ENCODE data around the gene SNX19.

The SNX19 gene

DNA sequence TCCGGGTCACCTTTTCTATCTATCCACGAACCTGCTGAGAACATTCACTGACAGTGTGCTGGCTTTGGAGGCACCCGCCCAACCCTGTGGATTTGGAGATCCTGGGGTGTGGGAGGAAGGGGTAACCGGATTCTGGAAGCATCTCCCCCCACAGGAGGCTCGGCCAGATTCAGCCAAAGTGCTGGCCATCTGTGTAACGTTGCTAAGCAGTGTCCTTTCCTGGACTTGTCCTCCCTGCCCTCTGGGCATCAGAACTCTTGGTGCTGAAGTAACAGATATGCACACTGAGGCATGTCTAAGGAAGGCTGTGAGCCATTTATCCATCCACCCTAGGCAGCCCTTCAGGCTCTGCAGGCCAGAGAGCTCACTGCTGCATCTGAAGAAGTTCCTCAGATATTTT, 85.7 kb downstream of the SNX19 start:
- no peak for TF ChIP-seq ZNF274 (IDR thresholded peaks at IDR 0.05; ENCODE audit: low read depth, low read length)
- H3K4me3 ChIP-seq (ENCODE audit: low read length), result no peak overlapping the region

DNA sequence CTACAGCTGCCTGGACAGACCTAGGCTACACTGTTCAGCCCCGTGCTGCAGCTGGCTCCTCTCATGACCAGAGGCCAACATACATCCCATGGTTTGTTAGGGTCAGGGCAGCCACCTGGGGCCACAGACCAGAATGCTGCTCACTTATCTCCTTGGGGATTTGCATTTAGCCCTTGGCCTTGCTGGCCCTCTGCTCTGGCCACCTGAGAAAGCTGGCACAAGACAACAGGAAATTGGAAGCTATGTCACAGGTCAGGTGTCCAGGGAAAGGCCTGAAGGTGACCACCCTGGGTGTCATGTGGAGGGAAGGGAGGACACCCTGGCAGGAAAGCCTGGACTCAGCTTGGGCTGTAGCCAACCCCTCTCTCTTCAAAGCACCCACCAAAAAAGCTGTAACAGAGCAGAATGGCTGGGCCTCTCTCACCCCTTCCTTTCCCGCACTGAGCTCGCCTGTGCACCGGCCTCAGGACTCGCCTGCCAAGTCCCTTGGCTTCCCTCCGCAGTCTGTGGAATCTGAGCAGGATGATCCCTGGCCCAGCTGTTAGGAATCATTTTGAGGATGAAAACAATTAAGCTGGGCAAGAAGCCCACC, 86.3 kb downstream of the SNX19 start:
- no peak for TF ChIP-seq ZNF274 (IDR thresholded peaks at IDR 0.05; ENCODE audit: low read depth, low read length)
- H3K4me3 ChIP-seq (ENCODE audit: low read length), result no peak overlapping the region

DNA sequence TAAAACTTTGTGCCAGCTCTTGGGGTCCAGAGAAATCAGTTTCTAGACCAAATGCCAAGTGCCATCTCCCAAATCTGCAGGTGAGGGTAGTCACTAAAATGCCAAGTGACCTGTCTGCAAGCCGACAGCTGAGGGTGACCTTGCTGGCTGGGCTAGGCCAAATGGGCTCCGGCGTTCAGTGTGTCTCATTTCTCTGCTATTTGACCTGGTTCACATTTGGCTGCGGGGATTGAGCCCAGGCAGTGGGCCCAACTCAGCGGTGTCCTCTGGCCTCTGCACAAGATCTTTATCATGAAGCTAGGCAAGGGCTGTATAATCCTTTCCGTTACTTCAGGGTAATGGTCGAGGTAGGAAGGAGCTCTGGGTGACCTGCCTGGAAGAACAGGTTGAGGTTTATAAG, 87.5 kb downstream of the SNX19 start:
- no peak overlapping the region for H3K4me3 ChIP-seq (ENCODE audit: low read length)
- no peak for TF ChIP-seq ZNF274 (IDR thresholded peaks at IDR 0.05; ENCODE audit: low read depth, low read length)

DNA sequence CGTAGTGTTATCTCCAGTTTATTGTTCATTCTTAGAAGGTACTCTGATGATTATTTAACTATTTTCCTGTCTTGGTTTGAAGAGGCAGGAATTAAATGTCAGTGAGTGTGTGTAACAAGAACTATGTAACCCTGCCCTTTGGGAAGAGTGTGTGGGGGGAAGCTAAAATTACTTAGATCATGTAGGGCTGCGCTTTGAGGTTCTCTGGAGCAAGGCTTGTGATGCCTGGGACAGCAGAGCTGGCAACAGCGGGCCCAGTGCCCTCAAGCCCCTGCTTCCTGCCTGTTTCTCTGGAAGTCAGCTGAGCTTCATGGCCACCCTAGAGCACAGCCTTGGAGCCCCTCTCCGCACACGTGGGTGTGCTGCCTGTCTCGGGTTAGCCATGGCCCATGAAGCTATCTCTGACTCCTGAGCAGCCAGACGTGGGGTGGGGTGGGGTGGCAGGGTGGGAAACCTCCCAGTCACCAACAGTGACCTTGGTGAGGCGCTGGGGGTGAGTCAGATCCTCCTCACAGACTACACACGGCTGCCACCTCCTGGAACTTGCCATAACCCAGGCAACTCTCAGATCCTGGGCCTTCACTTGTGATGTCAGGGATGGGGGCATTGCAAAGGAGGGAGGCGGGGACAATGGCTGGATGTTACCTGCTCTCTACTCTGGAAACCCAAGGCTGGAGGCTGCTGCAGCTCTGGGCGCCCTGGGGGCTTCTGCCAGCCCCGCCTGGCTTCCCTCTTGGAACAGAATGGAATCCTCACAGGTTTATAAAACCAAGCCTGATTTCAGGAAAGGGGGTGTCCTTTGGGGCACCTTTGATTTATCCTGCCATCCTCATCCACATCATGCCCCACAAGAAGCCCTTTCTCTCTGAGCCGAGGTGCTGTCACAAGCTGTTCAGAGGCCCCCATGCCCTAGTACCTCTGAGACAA, 88.6 kb downstream of the SNX19 start:
- H3K4me3 ChIP-seq (ENCODE audit: low read length), result no peak overlapping the region
- no peak for TF ChIP-seq ZNF274 (IDR thresholded peaks at IDR 0.05; ENCODE audit: low read depth, low read length)

DNA sequence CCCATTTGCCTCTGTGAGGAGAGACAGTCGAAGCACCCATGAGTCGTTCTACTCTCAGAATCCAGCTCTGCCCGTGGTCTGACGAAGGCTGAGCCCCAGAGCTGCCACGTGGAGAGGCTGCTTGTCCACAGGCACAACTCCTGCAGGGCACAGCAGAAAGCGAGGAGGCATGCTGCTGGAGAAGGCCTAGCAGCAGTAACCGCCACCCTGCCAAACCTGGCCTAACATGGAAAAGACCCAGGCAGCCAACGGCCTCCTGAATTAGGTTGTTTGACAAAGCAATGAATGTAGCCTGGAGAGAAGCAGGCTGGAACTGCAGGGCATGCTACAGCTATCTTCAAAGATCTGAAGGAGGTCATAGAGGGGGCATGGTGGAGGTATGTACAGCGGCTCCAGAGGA, 89.7 kb downstream of the SNX19 start:
- no peak overlapping the region for H3K4me3 ChIP-seq (ENCODE audit: low read length)
- no peak for TF ChIP-seq ZNF274 (IDR thresholded peaks at IDR 0.05; ENCODE audit: low read depth, low read length)

DNA sequence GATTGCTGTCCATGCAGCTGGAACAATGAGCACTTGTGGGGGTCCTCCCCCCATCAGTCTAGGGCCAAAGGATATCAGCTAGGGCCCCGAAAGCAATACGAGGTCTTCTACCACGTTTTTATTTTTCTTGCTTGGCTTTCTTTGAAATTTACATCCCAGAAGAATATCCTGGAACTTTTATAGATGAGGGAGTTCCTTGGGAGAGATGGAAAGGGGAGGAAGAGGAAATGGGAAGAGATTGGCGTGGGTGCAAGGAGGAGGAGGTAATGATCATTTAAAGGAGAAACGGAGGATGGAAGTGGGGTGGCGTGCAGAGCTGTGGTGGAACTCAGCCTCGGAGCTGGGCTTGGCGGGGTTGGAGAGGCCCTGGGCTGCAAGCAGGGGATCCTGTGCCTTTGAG, 90.3 kb downstream of the SNX19 start:
- no peak for TF ChIP-seq ZNF274 (IDR thresholded peaks at IDR 0.05; ENCODE audit: low read depth, low read length)
- no peak overlapping the region for H3K4me3 ChIP-seq (ENCODE audit: low read length)

DNA sequence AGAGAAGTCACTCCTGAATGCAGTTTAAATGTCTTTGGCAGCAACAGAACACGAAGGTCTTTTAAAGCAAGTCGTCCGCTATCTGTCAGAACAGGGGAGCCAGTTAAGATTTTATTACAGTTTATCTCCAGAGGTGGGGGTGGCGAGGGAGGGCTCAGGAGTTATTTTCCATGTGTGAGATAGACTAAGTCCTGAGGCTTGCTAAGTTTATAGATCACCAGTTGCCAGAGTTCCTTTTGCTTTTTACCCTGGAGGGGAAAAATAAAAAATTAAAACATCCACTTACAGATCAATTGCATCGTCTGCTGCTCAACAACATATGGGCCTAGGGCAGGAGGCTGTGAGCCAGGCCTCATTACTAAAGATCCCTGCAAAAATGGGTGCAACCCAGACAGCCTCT, 90.7 kb downstream of the SNX19 start:
- TF ChIP-seq ZNF274 (IDR thresholded peaks at IDR 0.05; ENCODE audit: low read depth, low read length), result no peak
- H3K4me3 ChIP-seq (ENCODE audit: low read length), result no peak overlapping the region

Data from GM08714 (cell line).